Vagina (tissue), 2 donors: ENCODE data around the gene FAM72C.
"Not testable (repeated sequence)": the region's sequence is repeated elsewhere in the genome, so short reads cannot be mapped to it uniquely, and the experiment has no call there.

Source experiments
- CTCF ChIP-seq, 3 experiments: fragments of 450-650 bp in 2 of 3; fragments of 200-600 bp in 1 of 3; sonication (generic) in 1 of 3; IDR thresholded peaks; one replicate each; pipeline ENCODE4 v1.5.1; 2017 to 2019; ENCODE audit warnings: antibody characterized with exemption in 3 of 3, mild to moderate bottlenecking in 2 of 3, moderate library complexity in 2 of 3
- POLR2A ChIP-seq, 2 donors: fragments of 450-650 bp; IDR thresholded peaks; one replicate each; pipeline ENCODE4 v1.6.1; 2017; ENCODE audit warnings: antibody characterized with exemption in 2 of 2, mild to moderate bottlenecking in 2 of 2, moderate library complexity in 2 of 2
- POLR2AphosphoS5 ChIP-seq, 2 donors: sonication (generic); formaldehyde crosslinking; IDR thresholded peaks; one replicate each; pipeline ENCODE4 v1.9.0; 2017; ENCODE audit warnings: antibody characterized with exemption in 2 of 2, mild to moderate bottlenecking in 2 of 2, low read depth in 1 of 2; ENCODE audit not compliant: insufficient read depth in 1 of 2

DNA sequence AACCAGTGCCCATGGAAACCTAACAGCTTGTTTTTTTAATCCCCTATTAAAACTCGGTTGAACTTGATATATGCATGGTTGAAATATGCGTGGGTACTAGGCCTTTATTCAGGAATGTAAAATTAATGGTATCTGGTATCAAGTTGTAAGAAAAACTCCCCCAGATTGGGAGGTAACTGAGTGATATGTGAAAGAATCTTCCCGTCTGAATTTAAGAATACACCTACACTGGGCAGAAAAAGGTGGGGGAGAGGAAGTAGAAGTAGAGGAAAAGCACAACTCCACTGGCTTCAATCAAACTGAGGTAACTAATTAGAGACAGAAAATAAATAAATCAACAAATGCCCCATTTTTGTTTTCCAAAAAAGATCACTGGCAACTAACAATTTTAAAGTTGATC, 15.9 kb downstream of the FAM72C start:
- not testable (repeated sequence) for TF ChIP-seq CTCF (IDR thresholded peaks at IDR 0.05); POLR2A (IDR thresholded peaks at IDR 0.05); POLR2AphosphoS5 (IDR thresholded peaks at IDR 0.05; ENCODE audit: insufficient read depth in 1 of 2, low read depth in 1 of 2)
